ENCODE results near the gene TMEM9. TPM values are rescaled to one million over a fixed set of nuclear protein-coding genes. Genes with fewer than 3 reads are reported as not detected.

Gene TMEM9
- total RNA-seq, 1 experiment from 2014 or later, result 50.2 TPM

DNA sequence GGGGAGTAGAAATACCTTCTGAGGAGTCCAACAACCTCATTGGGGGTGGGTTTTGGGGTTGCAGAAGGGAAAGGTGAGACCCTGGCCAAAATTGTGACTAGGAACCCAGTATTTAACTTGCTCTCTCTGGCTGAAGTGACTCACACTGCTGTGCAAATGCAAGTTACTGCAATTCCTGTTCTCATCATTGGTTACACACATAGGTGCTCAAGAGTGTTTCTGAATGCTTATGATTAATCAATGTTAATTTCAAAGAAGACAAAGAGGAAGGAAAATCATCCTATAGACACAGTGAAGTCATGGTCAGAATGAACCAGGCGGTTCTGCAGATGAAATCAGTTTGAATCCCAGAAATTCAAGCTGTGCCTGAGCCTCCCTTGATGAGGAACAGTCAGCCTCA, 30.4 kb downstream of the TMEM9 start:
- Histone ChIP-seq H3K36me3 (ENCODE audit: control insufficient read depth, insufficient read depth, low read length) (no peaks in the 10 kb centered on the region), H3K27me3 (ENCODE audit: control insufficient read depth, insufficient read depth, low read length) (peaks cover 11% of the 10 kb centered on the region), H3K27ac (ENCODE audit: low read length) (no peak overlapping the region), H3K4me1 (ENCODE audit: control insufficient read depth, insufficient read depth, low read length) (peaks cover 5% of the 10 kb centered on the region), H3K4me3 (ENCODE audit: low read depth in 2 of 2, low read length in 2 of 2) (no peak overlapping the region), H3K9me3 (ENCODE audit: control insufficient read depth, insufficient read depth, low read depth, low read length) (no peaks in the 10 kb centered on the region)
- CTCF ChIA-PET, result no interaction called here
- no peak for ATAC-seq
- TF ChIP-seq, protein P1, sequence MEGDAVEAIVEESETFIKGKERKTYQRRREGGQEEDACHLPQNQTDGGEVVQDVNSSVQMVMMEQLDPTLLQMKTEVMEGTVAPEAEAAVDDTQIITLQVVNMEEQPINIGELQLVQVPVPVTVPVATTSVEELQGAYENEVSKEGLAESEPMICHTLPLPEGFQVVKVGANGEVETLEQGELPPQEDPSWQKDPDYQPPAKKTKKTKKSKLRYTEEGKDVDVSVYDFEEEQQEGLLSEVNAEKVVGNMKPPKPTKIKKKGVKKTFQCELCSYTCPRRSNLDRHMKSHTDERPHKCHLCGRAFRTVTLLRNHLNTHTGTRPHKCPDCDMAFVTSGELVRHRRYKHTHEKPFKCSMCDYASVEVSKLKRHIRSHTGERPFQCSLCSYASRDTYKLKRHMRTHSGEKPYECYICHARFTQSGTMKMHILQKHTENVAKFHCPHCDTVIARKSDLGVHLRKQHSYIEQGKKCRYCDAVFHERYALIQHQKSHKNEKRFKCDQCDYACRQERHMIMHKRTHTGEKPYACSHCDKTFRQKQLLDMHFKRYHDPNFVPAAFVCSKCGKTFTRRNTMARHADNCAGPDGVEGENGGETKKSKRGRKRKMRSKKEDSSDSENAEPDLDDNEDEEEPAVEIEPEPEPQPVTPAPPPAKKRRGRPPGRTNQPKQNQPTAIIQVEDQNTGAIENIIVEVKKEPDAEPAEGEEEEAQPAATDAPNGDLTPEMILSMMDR (IDR thresholded peaks at IDR 0.05), result no peak
- no peak for TF ChIP-seq POLR2AphosphoS5 (IDR thresholded peaks at IDR 0.05; ENCODE audit: low read depth, low read length)
- no peak for TF ChIP-seq TCF7L2 (IDR thresholded peaks at IDR 0.05; ENCODE audit: low read depth, low read length)
- TF ChIP-seq, protein P2, sequence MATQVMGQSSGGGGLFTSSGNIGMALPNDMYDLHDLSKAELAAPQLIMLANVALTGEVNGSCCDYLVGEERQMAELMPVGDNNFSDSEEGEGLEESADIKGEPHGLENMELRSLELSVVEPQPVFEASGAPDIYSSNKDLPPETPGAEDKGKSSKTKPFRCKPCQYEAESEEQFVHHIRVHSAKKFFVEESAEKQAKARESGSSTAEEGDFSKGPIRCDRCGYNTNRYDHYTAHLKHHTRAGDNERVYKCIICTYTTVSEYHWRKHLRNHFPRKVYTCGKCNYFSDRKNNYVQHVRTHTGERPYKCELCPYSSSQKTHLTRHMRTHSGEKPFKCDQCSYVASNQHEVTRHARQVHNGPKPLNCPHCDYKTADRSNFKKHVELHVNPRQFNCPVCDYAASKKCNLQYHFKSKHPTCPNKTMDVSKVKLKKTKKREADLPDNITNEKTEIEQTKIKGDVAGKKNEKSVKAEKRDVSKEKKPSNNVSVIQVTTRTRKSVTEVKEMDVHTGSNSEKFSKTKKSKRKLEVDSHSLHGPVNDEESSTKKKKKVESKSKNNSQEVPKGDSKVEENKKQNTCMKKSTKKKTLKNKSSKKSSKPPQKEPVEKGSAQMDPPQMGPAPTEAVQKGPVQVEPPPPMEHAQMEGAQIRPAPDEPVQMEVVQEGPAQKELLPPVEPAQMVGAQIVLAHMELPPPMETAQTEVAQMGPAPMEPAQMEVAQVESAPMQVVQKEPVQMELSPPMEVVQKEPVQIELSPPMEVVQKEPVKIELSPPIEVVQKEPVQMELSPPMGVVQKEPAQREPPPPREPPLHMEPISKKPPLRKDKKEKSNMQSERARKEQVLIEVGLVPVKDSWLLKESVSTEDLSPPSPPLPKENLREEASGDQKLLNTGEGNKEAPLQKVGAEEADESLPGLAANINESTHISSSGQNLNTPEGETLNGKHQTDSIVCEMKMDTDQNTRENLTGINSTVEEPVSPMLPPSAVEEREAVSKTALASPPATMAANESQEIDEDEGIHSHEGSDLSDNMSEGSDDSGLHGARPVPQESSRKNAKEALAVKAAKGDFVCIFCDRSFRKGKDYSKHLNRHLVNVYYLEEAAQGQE (IDR thresholded peaks at IDR 0.05; ENCODE audit: insufficient read depth in 1 of 2, low read depth in 2 of 2, low read length in 1 of 2), result no peak
- TF ChIP-seq SIN3A (IDR thresholded peaks at IDR 0.05; ENCODE audit: borderline replicate concordance, insufficient read depth, low read depth, low read length), result no peak
- no TSS peak for BruUV-seq (replicated peaks)
- POLR2A ChIA-PET, result no interaction called here
- intact Hi-C loops (cut with micrococcal nuclease; ENCODE audit: unreplicated experiment), result no loop called here
- in situ Hi-C loops (cut with HindIII; ENCODE audit: low pct_unique_long_range_greater_than_20kb, low sequenced_read_pairs), result no loop called here
- DNase-seq (ENCODE audit: low read depth, low spot score), result no peak

DNA sequence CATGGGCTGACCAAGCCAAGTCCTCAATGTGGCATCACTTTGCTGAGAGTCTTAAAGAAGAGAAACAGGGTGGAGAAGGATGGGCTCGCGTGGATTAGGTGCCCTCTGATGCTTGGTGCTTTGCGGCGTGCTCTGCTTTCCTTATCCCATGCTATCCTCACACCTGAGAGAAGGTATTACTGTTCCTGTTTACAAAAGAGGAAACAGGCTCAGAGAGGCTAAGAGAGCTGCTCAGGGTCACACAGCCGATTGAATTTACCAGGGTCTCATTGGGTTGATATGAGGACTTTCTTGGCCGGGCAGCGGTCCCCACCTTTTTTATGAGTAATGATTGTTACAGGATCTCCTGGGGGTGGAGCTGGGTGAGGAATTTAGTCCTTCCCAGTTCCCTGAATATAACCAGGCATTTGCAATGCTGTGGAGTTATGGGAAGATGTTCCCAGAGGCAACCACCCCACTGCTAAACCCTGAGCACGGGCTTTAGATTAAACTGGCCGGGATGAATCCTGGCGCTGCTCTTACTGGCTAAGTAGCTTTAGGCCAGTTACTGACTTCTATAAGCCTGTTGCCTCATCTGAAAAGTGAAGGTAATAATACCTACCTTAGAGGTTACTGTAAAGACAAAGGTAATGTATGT, 31.8 kb downstream of the TMEM9 start:
- H3K9me3 ChIP-seq (ENCODE audit: control insufficient read depth, insufficient read depth, low read depth, low read length), result no peaks in the 10 kb centered on the region
- TF ChIP-seq, protein P2 (IDR thresholded peaks at IDR 0.05; ENCODE audit: insufficient read depth in 1 of 2, low read depth in 2 of 2, low read length in 1 of 2), result no peak
- TF ChIP-seq, protein P1 (IDR thresholded peaks at IDR 0.05), result no peak
- no peak for TF ChIP-seq SIN3A (IDR thresholded peaks at IDR 0.05; ENCODE audit: borderline replicate concordance, insufficient read depth, low read depth, low read length)
- TF ChIP-seq TCF7L2 (IDR thresholded peaks at IDR 0.05; ENCODE audit: low read depth, low read length), result no peak
- no peak for TF ChIP-seq POLR2AphosphoS5 (IDR thresholded peaks at IDR 0.05; ENCODE audit: low read depth, low read length)
- intact Hi-C loops (cut with micrococcal nuclease; ENCODE audit: unreplicated experiment), result no loop called here
- in situ Hi-C loops (cut with HindIII; ENCODE audit: low pct_unique_long_range_greater_than_20kb, low sequenced_read_pairs), result no loop called here
- no peak for ATAC-seq
- no peak overlapping the region for H3K27ac ChIP-seq (ENCODE audit: low read length)
- H3K4me3 ChIP-seq (ENCODE audit: low read depth in 2 of 2, low read length in 2 of 2), result no peak overlapping the region
- peaks cover 5% of the 10 kb centered on the region for H3K4me1 ChIP-seq (ENCODE audit: control insufficient read depth, insufficient read depth, low read length)
- ChIA-PET CTCF (no interaction called here), POLR2A (no interaction called here)
- DNase-seq (ENCODE audit: low read depth, low spot score), result no peak
- BruUV-seq (replicated peaks), result no TSS peak
- H3K27me3 ChIP-seq (ENCODE audit: control insufficient read depth, insufficient read depth, low read length), result peaks cover 11% of the 10 kb centered on the region
- no peaks in the 10 kb centered on the region for H3K36me3 ChIP-seq (ENCODE audit: control insufficient read depth, insufficient read depth, low read length)
